Upper lobe of left lung (tissue), 4 donors: Measurements from ENCODE around the gene ERICH6B.

Source experiments
- POLR2A ChIP-seq, 4 donors: fragments of 450-650 bp; IDR thresholded peaks; one replicate each; pipeline ENCODE4 v1.5.1; 2016 to 2017; ENCODE audit warnings: antibody characterized with exemption in 4 of 4, mild to moderate bottlenecking in 2 of 4
- TF ChIP-seq, protein P1 (sequence below), 6 experiments: fragments of 450-650 bp in 4 of 6; fragments of 200-600 bp in 2 of 6; sonication (generic) in 2 of 6; IDR thresholded peaks; one replicate each; pipeline ENCODE4 v1.5.1; 2016 to 2019; ENCODE audit warnings: antibody characterized with exemption in 6 of 6

DNA sequence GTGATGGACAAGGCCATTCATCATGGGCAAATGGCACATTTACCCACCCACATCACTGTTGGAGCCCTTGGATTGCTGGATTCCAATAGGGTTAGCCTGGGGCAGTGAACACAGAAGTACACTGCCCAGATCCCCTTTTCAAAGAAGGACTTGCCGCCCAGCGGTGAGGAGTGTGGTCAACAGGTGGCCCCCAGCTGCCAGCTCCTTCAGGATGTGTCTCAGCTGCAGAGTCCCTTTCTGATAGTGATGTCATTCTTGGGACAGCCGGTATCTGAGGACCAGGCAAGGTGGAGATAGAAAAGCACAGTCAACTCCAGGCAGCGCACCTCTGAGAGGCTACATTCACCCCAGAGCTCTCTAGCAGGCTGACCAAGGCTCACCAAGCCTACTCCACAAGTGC is 16.9 kb downstream of the ERICH6B start:
- TF ChIP-seq, protein P1, sequence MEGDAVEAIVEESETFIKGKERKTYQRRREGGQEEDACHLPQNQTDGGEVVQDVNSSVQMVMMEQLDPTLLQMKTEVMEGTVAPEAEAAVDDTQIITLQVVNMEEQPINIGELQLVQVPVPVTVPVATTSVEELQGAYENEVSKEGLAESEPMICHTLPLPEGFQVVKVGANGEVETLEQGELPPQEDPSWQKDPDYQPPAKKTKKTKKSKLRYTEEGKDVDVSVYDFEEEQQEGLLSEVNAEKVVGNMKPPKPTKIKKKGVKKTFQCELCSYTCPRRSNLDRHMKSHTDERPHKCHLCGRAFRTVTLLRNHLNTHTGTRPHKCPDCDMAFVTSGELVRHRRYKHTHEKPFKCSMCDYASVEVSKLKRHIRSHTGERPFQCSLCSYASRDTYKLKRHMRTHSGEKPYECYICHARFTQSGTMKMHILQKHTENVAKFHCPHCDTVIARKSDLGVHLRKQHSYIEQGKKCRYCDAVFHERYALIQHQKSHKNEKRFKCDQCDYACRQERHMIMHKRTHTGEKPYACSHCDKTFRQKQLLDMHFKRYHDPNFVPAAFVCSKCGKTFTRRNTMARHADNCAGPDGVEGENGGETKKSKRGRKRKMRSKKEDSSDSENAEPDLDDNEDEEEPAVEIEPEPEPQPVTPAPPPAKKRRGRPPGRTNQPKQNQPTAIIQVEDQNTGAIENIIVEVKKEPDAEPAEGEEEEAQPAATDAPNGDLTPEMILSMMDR (IDR thresholded peaks at IDR 0.05) = no peak
- TF ChIP-seq POLR2A (IDR thresholded peaks at IDR 0.05) = no peak
